GM19238 (cell line): ENCODE results near the gene RTN3.
A peak's percentile ranks its signal among the peaks of the same experiment; 100 is the strongest.
"Not testable (repeated sequence)": the region's sequence is repeated elsewhere in the genome, so short reads cannot be mapped to it uniquely, and the experiment has no call there.

Source experiments
- DNase-seq: peaks from one replicate; pipeline ENCODE4 v3.0.0; 2011; ENCODE audit warnings: low spot score; ENCODE audit not compliant: insufficient read length

RTN3 gene

DNA sequence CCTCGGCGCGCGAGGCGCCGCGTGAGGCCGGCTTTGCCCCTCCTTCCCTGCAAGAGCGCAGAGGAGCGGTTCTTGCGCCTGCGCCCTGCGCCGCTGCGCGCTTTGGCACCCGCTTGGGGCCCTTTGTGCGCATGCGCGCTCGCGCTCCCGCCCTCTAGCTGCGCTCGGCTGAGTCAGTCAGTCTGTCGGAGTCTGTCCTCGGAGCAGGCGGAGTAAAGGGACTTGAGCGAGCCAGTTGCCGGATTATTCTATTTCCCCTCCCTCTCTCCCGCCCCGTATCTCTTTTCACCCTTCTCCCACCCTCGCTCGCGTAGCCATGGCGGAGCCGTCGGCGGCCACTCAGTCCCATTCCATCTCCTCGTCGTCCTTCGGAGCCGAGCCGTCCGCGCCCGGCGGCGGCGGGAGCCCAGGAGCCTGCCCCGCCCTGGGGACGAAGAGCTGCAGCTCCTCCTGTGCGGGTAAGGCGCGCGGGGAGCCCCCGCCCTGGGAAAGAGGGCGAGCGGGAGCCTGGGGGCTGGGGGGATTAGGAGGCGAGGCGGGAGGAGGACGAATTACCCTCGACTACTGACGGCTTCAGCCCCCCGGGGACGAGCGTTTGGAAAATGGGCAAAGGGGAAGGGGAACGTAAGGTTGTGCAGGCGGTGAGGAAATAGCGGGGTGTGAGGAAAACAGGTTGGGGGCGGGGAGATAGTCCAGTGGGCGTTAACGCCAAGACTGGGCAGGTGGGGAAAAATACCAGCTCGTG lies at the start of gene RTN3:
Gene RTN3, plus strand, starts transcription at position 180 of the 745 bp plus-strand sequence. Its CDS starts 137 bp downstream, at position 317.
- DNase-seq, result peak; percentile 93

DNA sequence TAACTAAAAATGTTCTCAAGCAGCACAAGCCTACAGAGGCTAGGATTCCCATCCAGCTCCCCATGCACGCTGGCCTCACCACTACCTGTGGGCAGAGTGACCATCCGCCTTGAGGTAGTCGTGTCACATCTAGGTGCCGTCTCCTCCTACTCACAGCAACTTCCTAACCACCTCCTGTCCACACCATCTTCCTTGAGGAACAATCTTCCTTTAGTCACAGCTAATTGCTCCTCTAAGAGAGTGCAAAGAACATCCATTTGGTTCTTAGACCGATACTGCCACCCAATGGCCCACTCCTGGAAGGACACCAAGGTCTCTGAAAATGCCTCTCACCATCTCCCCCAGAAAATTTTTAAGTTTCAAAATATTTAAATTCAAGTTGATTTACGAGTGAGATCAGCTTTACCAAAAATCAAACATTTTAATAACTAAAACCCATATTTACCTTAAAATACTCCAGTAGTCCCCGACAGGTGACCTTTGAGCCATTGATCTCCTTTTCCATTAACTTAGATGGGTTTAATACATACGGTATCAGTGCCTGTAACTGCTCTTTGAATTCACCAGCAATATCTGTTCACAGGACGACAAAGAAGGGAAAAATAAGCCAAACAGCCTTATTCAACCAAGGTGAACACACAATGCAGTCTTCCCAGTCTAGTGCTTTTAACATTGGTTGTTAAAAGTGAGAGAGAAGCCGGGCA lies 45.4 kb upstream of the RTN3 start:
- DNase-seq, result peak; percentile 46

GRCh38 chr11:63638436-63638835 lies 42.9 kb upstream of the RTN3 start:
- not testable (repeated sequence) for DNase-seq

- no peak for DNase-seq
Measured at GRCh38 chr11:63639199-63639832, 42.0 kb upstream of the RTN3 start.

- DNase-seq, result no peak
Measured at GRCh38 chr11:63641727-63642126, 39.6 kb upstream of the RTN3 start.

DNA sequence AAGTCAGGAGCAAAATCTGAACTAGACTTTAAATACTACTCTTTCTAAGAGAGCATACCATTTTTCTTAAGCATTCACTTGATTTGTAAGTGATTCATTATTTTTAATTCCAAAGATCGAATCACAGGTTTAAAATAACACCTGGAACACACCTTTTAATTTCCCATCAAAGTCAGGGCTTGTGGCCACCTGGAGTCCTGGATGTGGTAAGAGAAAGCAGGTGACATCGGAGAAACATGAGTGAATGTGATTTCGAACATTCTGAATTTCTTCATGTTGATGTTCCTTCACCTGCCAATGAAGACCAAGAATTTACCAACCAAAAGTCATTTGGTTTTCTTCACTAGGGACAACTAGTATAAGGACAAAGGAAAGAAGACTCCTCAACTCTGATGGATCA lies 38.1 kb upstream of the RTN3 start:
- DNase-seq, result no peak

DNA sequence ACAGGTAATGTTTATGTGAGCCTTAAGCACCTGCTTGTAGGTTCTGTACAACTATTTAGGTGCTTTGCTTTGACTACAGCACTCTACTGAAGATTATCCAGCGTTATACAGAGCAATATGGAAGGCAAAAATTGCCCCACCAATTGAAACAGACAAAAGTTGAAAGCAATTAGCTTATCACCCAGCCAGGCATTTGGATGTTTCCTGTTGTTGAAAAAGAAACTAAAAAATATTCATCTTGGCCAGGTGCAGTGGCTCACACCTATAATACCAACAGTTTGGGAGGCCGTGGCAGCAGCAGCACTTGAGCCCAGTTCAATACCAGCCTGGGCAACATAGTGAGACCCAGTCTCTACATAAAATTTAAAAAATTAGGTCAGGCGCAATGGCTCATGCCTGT lies 28.6 kb upstream of the RTN3 start:
- no peak for DNase-seq

- no peak for DNase-seq
Measured at GRCh38 chr11:63660972-63661371, 20.3 kb upstream of the RTN3 start.

- DNase-seq, result no peak
Measured at GRCh38 chr11:63663809-63664208, 17.5 kb upstream of the RTN3 start.

DNA sequence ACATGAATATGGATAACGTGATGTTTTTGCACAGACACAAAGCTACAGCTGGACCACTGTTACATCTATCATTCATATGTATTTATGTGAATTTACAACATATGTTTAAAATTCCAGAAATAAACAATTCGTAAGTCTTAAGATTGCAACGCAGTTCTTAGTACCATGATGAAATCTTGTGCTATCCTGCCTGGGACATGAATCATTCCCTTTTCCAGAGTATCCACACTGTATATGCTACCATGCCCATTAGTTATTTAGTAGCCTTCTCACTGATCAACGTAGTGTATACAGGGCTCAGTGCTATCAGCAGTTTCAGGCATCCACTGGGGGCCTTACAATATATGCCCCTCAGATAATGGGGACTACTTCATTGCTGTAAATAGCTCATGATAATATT lies 14.4 kb upstream of the RTN3 start:
- DNase-seq, result no peak

DNA sequence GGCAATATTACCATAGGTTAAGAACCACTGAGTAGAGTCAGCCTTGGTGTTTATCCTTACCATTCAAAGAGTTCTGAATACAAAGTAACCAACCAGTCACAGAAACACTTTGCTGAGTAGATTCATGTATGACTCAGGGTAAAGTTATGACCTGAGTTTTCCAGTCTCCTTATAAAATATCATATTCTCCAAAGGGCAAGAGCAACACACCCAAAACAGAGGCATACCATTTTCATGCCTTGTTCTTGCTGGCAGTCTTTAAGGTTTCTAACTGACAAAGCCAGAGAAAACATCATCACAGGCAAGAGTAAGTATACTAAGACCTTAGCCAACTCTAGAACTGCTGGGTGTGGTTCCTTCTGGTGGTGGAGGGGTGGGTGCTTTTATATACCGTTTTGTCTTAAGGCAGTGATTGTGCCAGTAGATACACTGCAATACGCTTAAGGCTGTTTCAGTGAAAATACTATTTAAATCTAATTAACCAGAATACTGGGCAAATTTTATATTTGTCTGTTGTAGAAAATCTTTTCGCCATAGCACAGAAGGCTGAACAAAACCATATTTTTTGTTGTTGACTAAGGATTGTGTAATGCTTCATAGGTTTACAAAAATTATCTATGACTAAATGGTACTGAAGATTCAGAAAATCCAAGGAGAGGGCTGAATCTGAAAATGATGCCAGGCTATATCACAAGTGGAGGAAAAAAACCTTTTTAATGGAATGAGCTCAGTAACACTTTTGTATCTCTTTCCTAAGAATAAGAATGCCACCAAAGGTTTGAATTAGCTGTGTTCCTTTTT lies 13.1 kb upstream of the RTN3 start:
- DNase-seq, result no peak

DNA sequence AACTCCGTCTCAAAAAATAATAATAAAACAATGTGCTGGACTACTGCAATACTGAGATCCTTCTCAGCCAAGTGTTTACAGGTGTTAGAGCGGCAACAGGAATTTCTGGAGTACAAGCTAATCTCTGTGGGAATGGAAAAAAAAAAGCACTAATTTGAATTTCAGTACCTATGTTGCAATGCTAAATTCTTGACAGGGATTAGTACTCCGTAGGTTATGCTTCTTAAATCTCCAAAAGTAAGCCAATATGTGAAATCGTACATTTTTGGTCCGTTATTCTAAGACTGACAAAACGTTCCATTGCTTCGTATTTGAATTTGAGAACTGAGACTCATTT lies 11.2 kb upstream of the RTN3 start:
- DNase-seq, result no peak

GRCh38 chr11:63670433-63671321 lies 10.6 kb upstream of the RTN3 start:
- DNase-seq, result peak; percentile 35

GRCh38 chr11:63671322-63672155 lies 9.8 kb upstream of the RTN3 start, which contains the start of gene ATL3:
ATL3 (minus strand) TSS chr11:63671376; CDS start chr11:63671335, 41 bp downstream.
- DNase-seq, result peak; percentile 96

- DNase-seq, result no peak
Measured at GRCh38 chr11:63672156-63672463, 9.2 kb upstream of the RTN3 start.

- DNase-seq, result no peak
Measured at GRCh38 chr11:63672936-63673539, 8.3 kb upstream of the RTN3 start.

GRCh38 chr11:63673579-63673978 lies 7.7 kb upstream of the RTN3 start:
- no peak for DNase-seq

DNA sequence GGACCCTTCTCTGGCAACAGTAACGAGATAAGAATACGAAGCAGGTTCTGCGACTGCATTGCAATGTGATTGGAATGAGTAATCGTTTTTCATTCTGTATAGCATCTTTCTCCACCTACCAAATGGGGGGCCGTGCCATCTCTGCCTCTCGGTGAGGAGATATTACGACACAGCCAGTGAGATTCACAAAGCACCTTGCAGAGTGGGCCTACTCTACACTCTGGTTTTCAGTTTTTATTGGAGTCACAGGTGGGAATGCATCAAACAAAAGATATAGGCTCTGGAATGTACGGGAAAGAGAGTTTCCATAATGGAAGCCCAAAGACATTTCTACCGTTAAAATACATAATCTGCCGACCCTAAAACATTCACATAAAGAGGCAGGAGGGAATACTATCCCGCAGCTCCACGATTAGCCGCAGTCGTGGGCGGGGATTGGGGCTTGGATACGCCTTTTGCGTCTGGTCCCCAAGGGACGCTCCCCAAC lies 423 bp upstream of the RTN3 start:
- DNase-seq, result no peak
